ENCODE results near the gene ANO2.

DNA sequence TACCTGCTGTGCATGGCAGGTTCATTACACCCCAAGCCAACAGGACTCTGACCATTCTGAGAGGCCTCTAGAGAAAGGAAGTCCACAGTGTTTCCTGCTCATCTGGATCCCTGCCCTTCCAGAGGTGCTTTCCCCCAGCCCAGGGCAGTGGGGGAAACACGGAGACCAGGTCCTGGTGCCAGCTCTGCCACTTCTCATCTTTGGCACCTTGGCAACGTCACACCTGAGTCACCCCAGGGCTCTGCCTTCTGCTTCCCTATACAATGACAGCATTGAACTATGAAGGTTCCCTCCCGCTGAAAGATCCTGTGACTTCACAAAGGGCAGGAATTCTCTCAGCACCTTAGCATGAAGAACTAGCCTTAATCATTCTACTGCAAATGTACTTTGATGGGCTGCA, 74.9 kb downstream of the ANO2 start:
- TF ChIP-seq, protein P1, sequence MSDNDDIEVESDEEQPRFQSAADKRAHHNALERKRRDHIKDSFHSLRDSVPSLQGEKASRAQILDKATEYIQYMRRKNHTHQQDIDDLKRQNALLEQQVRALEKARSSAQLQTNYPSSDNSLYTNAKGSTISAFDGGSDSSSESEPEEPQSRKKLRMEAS (IDR thresholded peaks at IDR 0.05; ENCODE audit: insufficient read depth, insufficient read length): no peak
- TF ChIP-seq JUN (IDR thresholded peaks at IDR 0.05; ENCODE audit: borderline replicate concordance, insufficient read depth, insufficient read length, low read depth) (no peak), POLR2A (IDR thresholded peaks at IDR 0.05; ENCODE audit: low read depth, low read length) (no peak), EZH2 (IDR thresholded peaks at IDR 0.05; ENCODE audit: borderline replicate concordance, low read depth, low read length, severe bottlenecking) (no peak)
- TF ChIP-seq, protein P2, sequence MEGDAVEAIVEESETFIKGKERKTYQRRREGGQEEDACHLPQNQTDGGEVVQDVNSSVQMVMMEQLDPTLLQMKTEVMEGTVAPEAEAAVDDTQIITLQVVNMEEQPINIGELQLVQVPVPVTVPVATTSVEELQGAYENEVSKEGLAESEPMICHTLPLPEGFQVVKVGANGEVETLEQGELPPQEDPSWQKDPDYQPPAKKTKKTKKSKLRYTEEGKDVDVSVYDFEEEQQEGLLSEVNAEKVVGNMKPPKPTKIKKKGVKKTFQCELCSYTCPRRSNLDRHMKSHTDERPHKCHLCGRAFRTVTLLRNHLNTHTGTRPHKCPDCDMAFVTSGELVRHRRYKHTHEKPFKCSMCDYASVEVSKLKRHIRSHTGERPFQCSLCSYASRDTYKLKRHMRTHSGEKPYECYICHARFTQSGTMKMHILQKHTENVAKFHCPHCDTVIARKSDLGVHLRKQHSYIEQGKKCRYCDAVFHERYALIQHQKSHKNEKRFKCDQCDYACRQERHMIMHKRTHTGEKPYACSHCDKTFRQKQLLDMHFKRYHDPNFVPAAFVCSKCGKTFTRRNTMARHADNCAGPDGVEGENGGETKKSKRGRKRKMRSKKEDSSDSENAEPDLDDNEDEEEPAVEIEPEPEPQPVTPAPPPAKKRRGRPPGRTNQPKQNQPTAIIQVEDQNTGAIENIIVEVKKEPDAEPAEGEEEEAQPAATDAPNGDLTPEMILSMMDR (IDR thresholded peaks at IDR 0.05; ENCODE audit: extremely low read depth in 1 of 2, insufficient read depth in 1 of 2, low read depth in 1 of 2, low read length in 2 of 2): no peak
